IMR-90 (cell line): ENCODE data around the gene SMAD2. TPM values are rescaled to one million over a fixed set of nuclear protein-coding genes. Genes with fewer than 3 reads are reported as not detected.

ENCODE experiments used
- ATAC-seq: fragments of 200-7000 bp; cut with Tn5 transposase; 2 replicates; pipeline ENCODE4 v1.9.1; 2020; ENCODE audit warnings: low read depth, mild to moderate bottlenecking, moderate library complexity
- BruUV-seq: library from RNA; stranded (reverse); fragments of 400-500 nt; replicated peaks from 2 replicates; lab custom pipeline; 2021; lab: Mats Ljungman, UMichigan
- CTCF ChIA-PET: fragments of 300-600 bp; formaldehyde crosslinking; extraction: SDS; loops from one replicate; lab custom pipeline; 2021; ENCODE audit warnings: antibody characterized with exemption; lab: Yijun Ruan, JAX
- POLR2A ChIA-PET: fragments of 300-600 bp; sonication (Branson Sonifier 250); formaldehyde crosslinking; loops from one replicate; lab custom pipeline; 2022; ENCODE audit warnings: antibody characterized with exemption; ENCODE audit not compliant: unreplicated experiment; lab: Charles Lee
- DNase-seq: peaks from one replicate; pipeline ENCODE4 v3.0.0; 2013
- H2AFZ ChIP-seq: replicated peaks from 2 replicates; pipeline ENCODE3; 2013; ENCODE audit warnings: low read length, mild to moderate bottlenecking; ENCODE audit not compliant: poor library complexity
- H2AK5ac ChIP-seq: 2 replicates; pipeline ENCODE4 v1.6.1; 2013; ENCODE audit warnings: low read depth, low read length, inconsistent platforms
- H2AK9ac ChIP-seq: replicated peaks from 2 replicates; pipeline ENCODE3; 2013; ENCODE audit warnings: mild to moderate bottlenecking, low read depth, low read length, moderate library complexity; ENCODE audit not compliant: poor library complexity
- H2BK120ac ChIP-seq: 2 replicates; pipeline ENCODE4 v1.6.1; 2013; ENCODE audit warnings: low read depth, low read length, inconsistent platforms
- H2BK15ac ChIP-seq: 3 replicates; pipeline ENCODE4 v1.6.1; 2013; ENCODE audit warnings: low read depth, low read length, inconsistent platforms
- H2BK20ac ChIP-seq: 2 replicates; pipeline ENCODE4 v1.6.1; 2013; ENCODE audit warnings: low read depth, mild to moderate bottlenecking, inconsistent platforms, low read length, moderate library complexity
- H2BK5ac ChIP-seq: 2 replicates; pipeline ENCODE4 v1.6.1; 2013; ENCODE audit warnings: mild to moderate bottlenecking, low read depth, low read length, inconsistent platforms; ENCODE audit not compliant: poor library complexity, severe bottlenecking
- H3K14ac ChIP-seq: replicated peaks from 2 replicates; pipeline ENCODE4 v1.6.1; 2013; ENCODE audit warnings: low read depth, low read length, inconsistent platforms
- H3K18ac ChIP-seq: 2 replicates; pipeline ENCODE4 v1.6.1; 2013; ENCODE audit warnings: low read depth, low read length, control low read depth
- H3K23ac ChIP-seq: 2 replicates; pipeline ENCODE4 v1.6.1; 2013; ENCODE audit warnings: low read depth, low read length, inconsistent platforms
- H3K27ac ChIP-seq: 2 replicates; pipeline ENCODE4 v1.5.1; 2013; ENCODE audit warnings: mild to moderate bottlenecking, control low read depth, low read length; ENCODE audit not compliant: insufficient read depth
- H3K27me3 ChIP-seq: 2 replicates; pipeline ENCODE4 v1.6.1; 2013; ENCODE audit warnings: low read length; ENCODE audit not compliant: control insufficient read depth, insufficient read depth
- H3K36me3 ChIP-seq: 2 replicates; pipeline ENCODE4 v1.6.1; 2013; ENCODE audit warnings: low read length, mixed read lengths; ENCODE audit not compliant: control insufficient read depth, insufficient read depth
- H3K4ac ChIP-seq: 2 replicates; pipeline ENCODE4 v1.6.1; 2013; ENCODE audit warnings: low read depth, low read length, inconsistent platforms
- H3K4me1 ChIP-seq: 2 replicates; pipeline ENCODE4 v1.6.1; 2013; ENCODE audit warnings: low read length, mixed read lengths; ENCODE audit not compliant: control insufficient read depth, insufficient read depth
- H3K4me2 ChIP-seq: 2 replicates; pipeline ENCODE4 v1.6.1; 2013; ENCODE audit warnings: low read depth, mild to moderate bottlenecking, control low read depth, low read length, moderate library complexity
- H3K4me3 ChIP-seq: 2 replicates; pipeline ENCODE4 v1.5.1; 2013; ENCODE audit warnings: low read depth, mild to moderate bottlenecking, control low read depth, low read length, moderate library complexity; ENCODE audit not compliant: insufficient read depth
- H3K56ac ChIP-seq: 2 replicates; pipeline ENCODE4 v1.6.1; 2013; ENCODE audit warnings: low read length, inconsistent platforms; ENCODE audit not compliant: insufficient read depth; ENCODE audit errors: extremely low read depth
- H3K79me1 ChIP-seq, 2 experiments: 2 replicates each; pipeline ENCODE4 v1.6.1; 2013; ENCODE audit warnings: low read length in 2 of 2, inconsistent platforms in 1 of 2, low read depth in 1 of 2
- H3K9ac ChIP-seq: 2 replicates; pipeline ENCODE4 v1.6.1; 2013; ENCODE audit warnings: low read depth, low read length, control low read depth
- H3K9me1 ChIP-seq: 2 replicates; pipeline ENCODE4 v1.6.1; 2013; ENCODE audit warnings: low read length, inconsistent platforms; ENCODE audit not compliant: insufficient read depth
- H3K9me3 ChIP-seq: 2 replicates; pipeline ENCODE4 v1.6.1; 2013; ENCODE audit warnings: low read length; ENCODE audit not compliant: control insufficient read depth, insufficient read depth
- H4K20me1 ChIP-seq: 2 replicates; pipeline ENCODE4 v1.6.1; 2013; ENCODE audit warnings: low read length, inconsistent platforms; ENCODE audit not compliant: insufficient read depth
- H4K5ac ChIP-seq: 2 replicates; pipeline ENCODE4 v1.6.1; 2013; ENCODE audit warnings: mild to moderate bottlenecking, low read depth, low read length, control low read depth
- H4K8ac ChIP-seq, 2 experiments: 2 replicates each; pipeline ENCODE4 v1.6.1; 2013; ENCODE audit warnings: low read depth in 2 of 2, low read length in 2 of 2, control low read depth in 1 of 2, inconsistent platforms in 1 of 2
- H4K91ac ChIP-seq: 2 replicates; pipeline ENCODE4 v1.6.1; 2013; ENCODE audit warnings: low read depth, low read length, inconsistent platforms; ENCODE audit not compliant: insufficient read depth
- MAFK ChIP-seq: IDR thresholded peaks from 2 replicates; pipeline ENCODE4 v1.6.1; 2012; ENCODE audit warnings: low read depth, low read length, improper control_type of control experiment
- MAZ ChIP-seq: IDR thresholded peaks from 2 replicates; pipeline ENCODE4 v1.6.1; 2012; ENCODE audit warnings: low read depth, mild to moderate bottlenecking, low read length, improper control_type of control experiment, moderate library complexity, borderline replicate concordance
- USF2 ChIP-seq: fragments of 150-350 bp; IDR thresholded peaks from 2 replicates; pipeline ENCODE4 v1.6.1; 2017; ENCODE audit warnings: mild to moderate bottlenecking, antibody characterized with exemption, low read length, low read depth
- dilution Hi-C: fragments of 300-500 bp; cut with HindIII; formaldehyde crosslinking; loops from one replicate; pipeline ENCODE4 v1.14.3; 2018; ENCODE audit warnings: low sequenced_read_pairs; ENCODE audit not compliant: unreplicated experiment
- in situ Hi-C: fragments of 300-500 bp; cut with MboI; formaldehyde crosslinking; loops from 3 replicates; pipeline ENCODE4 v1.14.3; 2019; ENCODE audit warnings: low sequenced_read_pairs, inconsistent platforms, mixed read lengths
- intact Hi-C: fragments of 100-400 bp; cut with micrococcal nuclease; formaldehyde crosslinking; loops from 2 replicates; pipeline ENCODE4 v1.10.0; 2022
- polyA plus RNA-seq, 3 experiments: library from polyadenylated mRNA; depleted of rRNA; stranded (reverse); fragments of >200 nt; gene quantifications; 2 replicates each; pipeline ENCODE4 v1.2.3, GENCODE V29; 2012; ENCODE audit warnings: low replicate concordance in 1 of 3
- total RNA-seq: library from RNA; depleted of rRNA; stranded (reverse); fragments of >200 nt; gene quantifications from 2 replicates; pipeline ENCODE4 v1.2.3, GENCODE V29; 2012

Gene SMAD2
- total and polyA plus RNA-seq, 2 of the 4 experiments (the other 2 are of a cell fraction): 41.7 to 171 TPM

GRCh38 chr18:47863041-47863440 lies 67.4 kb downstream of the SMAD2 start:
- peaks cover 8% of the 10 kb centered on the region for H3K36me3 ChIP-seq
- no TSS peak for BruUV-seq

More at GRCh38 chr18:47863041-47863440, 67.4 kb downstream of the SMAD2 start:
- H2BK120ac ChIP-seq: no peak overlapping the region
- H2BK20ac ChIP-seq: no peak overlapping the region
- no peak overlapping the region for H2BK15ac ChIP-seq
- no peak overlapping the region for H3K27ac ChIP-seq
- H2AK5ac ChIP-seq: no peak overlapping the region
- H4K5ac ChIP-seq: no peak overlapping the region
- H4K91ac ChIP-seq: no peak overlapping the region
- no peak for TF ChIP-seq USF2
- no peak for TF ChIP-seq MAFK
- no peak for TF ChIP-seq MAZ
- no peaks in the 10 kb centered on the region for H3K4me1 ChIP-seq
- no peak overlapping the region for H3K9ac ChIP-seq
- no peak overlapping the region for H3K4me2 ChIP-seq
- no peaks in the 10 kb centered on the region for H3K27me3 ChIP-seq
- ATAC-seq: no peak
- no peak overlapping the region for H3K56ac ChIP-seq
- POLR2A ChIA-PET: no interaction called here
- no peak for DNase-seq
- dilution Hi-C loops (no loop called here), intact Hi-C loops (no loop called here), in situ Hi-C loops (no loop called here)
- no peak overlapping the region for H3K4ac ChIP-seq
- no peak overlapping the region for H3K18ac ChIP-seq
- H3K9me3 ChIP-seq: no peaks in the 10 kb centered on the region
- H3K4me3 ChIP-seq: no peak overlapping the region
- H2AK9ac ChIP-seq: no peak overlapping the region
- no peak overlapping the region for H2AFZ ChIP-seq
- no peak overlapping the region for H3K14ac ChIP-seq
- H3K9me1 ChIP-seq: no peaks in the 10 kb centered on the region
- no peaks in the 10 kb centered on the region for H4K20me1 ChIP-seq
- H3K23ac ChIP-seq: no peak overlapping the region
- no peak overlapping the region for H4K8ac ChIP-seq
- H3K79me1 ChIP-seq: 0 out of 4 replicates have a peak, but pooled peaks cover 0 to 3% of the 10 kb centered on the region in 2 experiments
- H2BK5ac ChIP-seq: no peak overlapping the region
- CTCF ChIA-PET: no interaction called here
